HG03457 (cell line): Measurements from ENCODE around the gene AFAP1.

Experiments
- ATAC-seq: cut with Tn5 transposase; IDR thresholded peaks from one replicate; pipeline ENCODE4 v1.9.1; 2021; ENCODE audit warnings: moderate number of reproducible peaks; ENCODE audit not compliant: unreplicated experiment

The AFAP1 gene

GRCh38 chr4:7826909-7827306 is 112.8 kb downstream of the AFAP1 start:
- no peak for ATAC-seq

GRCh38 chr4:7826176-7826908 is 113.3 kb downstream of the AFAP1 start:
- no peak for ATAC-seq

- ATAC-seq, result no peak
Observed at GRCh38 chr4:7824218-7824617, 115.4 kb downstream of the AFAP1 start.

GRCh38 chr4:7823416-7823824 is 116.2 kb downstream of the AFAP1 start:
- no peak for ATAC-seq

GRCh38 chr4:7822877-7823276 is 116.8 kb downstream of the AFAP1 start:
- no peak for ATAC-seq

GRCh38 chr4:7822137-7822505 is 117.5 kb downstream of the AFAP1 start:
- ATAC-seq, result no peak

GRCh38 chr4:7821245-7822136 is 118.2 kb downstream of the AFAP1 start:
- no peak for ATAC-seq

GRCh38 chr4:7820031-7820818 is 119.4 kb downstream of the AFAP1 start:
- no peak for ATAC-seq

- no peak for ATAC-seq
Observed at GRCh38 chr4:7819446-7819845, 120.2 kb downstream of the AFAP1 start.

- ATAC-seq, result no peak
Observed at GRCh38 chr4:7818399-7818911, 121.2 kb downstream of the AFAP1 start.

GRCh38 chr4:7817877-7818398 is 121.7 kb downstream of the AFAP1 start:
- no peak for ATAC-seq

GRCh38 chr4:7816771-7817170 is 122.9 kb downstream of the AFAP1 start:
- ATAC-seq, result no peak

GRCh38 chr4:7815981-7816380 is 123.7 kb downstream of the AFAP1 start:
- ATAC-seq, result no peak

GRCh38 chr4:7815562-7815961 is 124.1 kb downstream of the AFAP1 start:
- ATAC-seq, result no peak

- no peak for ATAC-seq
Observed at GRCh38 chr4:7814451-7814850, 125.2 kb downstream of the AFAP1 start.

- no peak for ATAC-seq
Observed at GRCh38 chr4:7813674-7814073, 126.0 kb downstream of the AFAP1 start.

GRCh38 chr4:7812921-7813320 is 126.7 kb downstream of the AFAP1 start:
- ATAC-seq, result no peak

GRCh38 chr4:7812231-7812857 is 127.3 kb downstream of the AFAP1 start:
- no peak for ATAC-seq

GRCh38 chr4:7811536-7812191 is 128.0 kb downstream of the AFAP1 start:
- ATAC-seq, result no peak
